ENCODE measurements around the gene PPM1M.

Gene PPM1M

GRCh38 chr3:52230889-52231499 is 14.6 kb upstream of the PPM1M start:
- no peak for DNase-seq

GRCh38 chr3:52231502-52232278 is 13.9 kb upstream of the PPM1M start:
- peak; percentile 87 for DNase-seq

GRCh38 chr3:52232279-52233107 is 13.1 kb upstream of the PPM1M start:
- peak; percentile 46 for DNase-seq

- no peak for DNase-seq
Observed at GRCh38 chr3:52233108-52233591, 12.4 kb upstream of the PPM1M start.

GRCh38 chr3:52233968-52234367 is 11.6 kb upstream of the PPM1M start:
- DNase-seq: no peak

GRCh38 chr3:52234516-52235447 is 10.8 kb upstream of the PPM1M start:
- DNase-seq: no peak

- DNase-seq: no peak
Observed at GRCh38 chr3:52236424-52236886, 9.1 kb upstream of the PPM1M start.

- no peak for DNase-seq
Observed at GRCh38 chr3:52237006-52237656, 8.4 kb upstream of the PPM1M start.

GRCh38 chr3:52237657-52238172 is 7.8 kb upstream of the PPM1M start:
- DNase-seq: no peak

- DNase-seq: no peak
Observed at GRCh38 chr3:52238193-52238760, 7.3 kb upstream of the PPM1M start.

GRCh38 chr3:52238761-52239701 is 6.5 kb upstream of the PPM1M start, which contains the start of gene TWF2:
TWF2 (minus strand) TSS chr3:52239158; CDS start chr3:52239016, 142 bp downstream.
- DNase-seq: peak; percentile 86

- DNase-seq: peak; percentile 71
Observed at GRCh38 chr3:52240059-52240885, 5.3 kb upstream of the PPM1M start.

- DNase-seq: no peak
Observed at GRCh38 chr3:52240886-52241370, 4.6 kb upstream of the PPM1M start.

- no peak for DNase-seq
Observed at GRCh38 chr3:52242039-52242438, 3.5 kb upstream of the PPM1M start.

- DNase-seq: peak; percentile 42
Observed at GRCh38 chr3:52243791-52244628, 1.5 kb upstream of the PPM1M start.

GRCh38 chr3:52246264-52246620 is 683 bp downstream of the PPM1M start:
- DNase-seq: no peak

GRCh38 chr3:52246728-52247408 is 1.3 kb downstream of the PPM1M start:
- DNase-seq: peak; percentile 30
